CD8-positive, alpha-beta memory T cell (primary cell): ENCODE results near the gene PTPN9. TPM values are rescaled to one million over a fixed set of nuclear protein-coding genes. Genes with fewer than 3 reads are reported as not detected.

Experiments used
- CTCF ChIA-PET: fragments of 350-600 bp; sonication (Branson Sonifier 250); formaldehyde crosslinking; loops from one replicate; lab custom pipeline; 2021; ENCODE audit warnings: antibody characterized with exemption; lab: Charles Lee
- POLR2A ChIA-PET: fragments of 350-600 bp; sonication (Branson Sonifier 250); formaldehyde crosslinking; loops from one replicate; lab custom pipeline; 2021; ENCODE audit warnings: antibody characterized with exemption; lab: Charles Lee
- DNase-seq, 5 donors: peaks; one replicate each; pipeline versions ENCODE4 v3.0.0 to v3.0.0-alpha.2; 2020 to 2022; ENCODE audit warnings: mixed read lengths in 1 of 5
- H3K27ac ChIP-seq: one replicate; pipeline ENCODE4 v1.7.0; 2013; ENCODE audit warnings: low read depth, mild to moderate bottlenecking, low read length, moderate library complexity
- H3K27me3 ChIP-seq: 2 replicates; pipeline ENCODE4 v1.7.0; 2013; ENCODE audit warnings: low read length, mild to moderate bottlenecking; ENCODE audit not compliant: insufficient read depth, poor library complexity, severe bottlenecking
- H3K36me3 ChIP-seq: 2 replicates; pipeline ENCODE4 v1.7.0; 2013; ENCODE audit warnings: mild to moderate bottlenecking, low read length, moderate library complexity; ENCODE audit not compliant: insufficient read depth
- H3K4me1 ChIP-seq: 2 replicates; pipeline ENCODE4 v1.7.0; 2013; ENCODE audit warnings: mild to moderate bottlenecking, low read length, moderate library complexity; ENCODE audit not compliant: insufficient read depth
- H3K4me3 ChIP-seq: 2 replicates; pipeline ENCODE4 v1.7.0; 2013; ENCODE audit warnings: mild to moderate bottlenecking, low read length
- H3K9me3 ChIP-seq: 2 replicates; pipeline ENCODE4 v1.7.0; 2013; ENCODE audit warnings: mild to moderate bottlenecking, low read length
- H3K27ac Mint-ChIP-seq, 8 donors: one replicate each; pipeline ENCODE4 v1.8.0; 2020 to 2021; ENCODE audit warnings: mixed read lengths in 8 of 8, mild to moderate bottlenecking in 6 of 8, inconsistent platforms in 3 of 8, moderate library complexity in 3 of 8
- H3K27me3 Mint-ChIP-seq, 2 donors: one replicate each; pipeline ENCODE4 v1.8.0; 2020 to 2021; ENCODE audit warnings: mixed read lengths in 2 of 2, mild to moderate bottlenecking in 1 of 2, moderate library complexity in 1 of 2
- H3K36me3 Mint-ChIP-seq, 3 donors: one replicate each; pipeline ENCODE4 v1.8.0; 2020 to 2021; ENCODE audit warnings: mixed read lengths in 3 of 3, inconsistent platforms in 1 of 3, mild to moderate bottlenecking in 1 of 3
- H3K4me1 Mint-ChIP-seq, 3 donors: one replicate each; pipeline ENCODE4 v1.8.0; 2020 to 2021; ENCODE audit warnings: mixed read lengths in 3 of 3, inconsistent platforms in 1 of 3, mild to moderate bottlenecking in 1 of 3
- H3K4me3 Mint-ChIP-seq, 7 donors: one replicate each; pipeline ENCODE4 v1.8.0; 2020 to 2021; ENCODE audit warnings: mixed read lengths in 7 of 7, mild to moderate bottlenecking in 6 of 7, moderate library complexity in 4 of 7, inconsistent platforms in 2 of 7
- H3K9me3 Mint-ChIP-seq, 5 donors: one replicate each; pipeline ENCODE4 v1.8.0; 2020 to 2022; ENCODE audit warnings: mixed read lengths in 5 of 5, mild to moderate bottlenecking in 3 of 5, moderate library complexity in 2 of 5, inconsistent platforms in 1 of 5
- polyA plus RNA-seq: library from polyadenylated mRNA; unstranded; fragments of 300-500 nt; fragmentation: Illumina TruSeq; gene quantifications from one replicate; pipeline ENCODE4 v1.2.3, GENCODE V29; 2021
- total RNA-seq, 2 experiments: library from RNA; stranded (reverse); gene quantifications; one replicate each; pipeline ENCODE4 v1.2.3, GENCODE V29; 2021

The PTPN9 gene
- total RNA-seq (10 to 100 TPM; 22.0 to 22.3 TPM), polyA plus RNA-seq (34.1 TPM)

DNA sequence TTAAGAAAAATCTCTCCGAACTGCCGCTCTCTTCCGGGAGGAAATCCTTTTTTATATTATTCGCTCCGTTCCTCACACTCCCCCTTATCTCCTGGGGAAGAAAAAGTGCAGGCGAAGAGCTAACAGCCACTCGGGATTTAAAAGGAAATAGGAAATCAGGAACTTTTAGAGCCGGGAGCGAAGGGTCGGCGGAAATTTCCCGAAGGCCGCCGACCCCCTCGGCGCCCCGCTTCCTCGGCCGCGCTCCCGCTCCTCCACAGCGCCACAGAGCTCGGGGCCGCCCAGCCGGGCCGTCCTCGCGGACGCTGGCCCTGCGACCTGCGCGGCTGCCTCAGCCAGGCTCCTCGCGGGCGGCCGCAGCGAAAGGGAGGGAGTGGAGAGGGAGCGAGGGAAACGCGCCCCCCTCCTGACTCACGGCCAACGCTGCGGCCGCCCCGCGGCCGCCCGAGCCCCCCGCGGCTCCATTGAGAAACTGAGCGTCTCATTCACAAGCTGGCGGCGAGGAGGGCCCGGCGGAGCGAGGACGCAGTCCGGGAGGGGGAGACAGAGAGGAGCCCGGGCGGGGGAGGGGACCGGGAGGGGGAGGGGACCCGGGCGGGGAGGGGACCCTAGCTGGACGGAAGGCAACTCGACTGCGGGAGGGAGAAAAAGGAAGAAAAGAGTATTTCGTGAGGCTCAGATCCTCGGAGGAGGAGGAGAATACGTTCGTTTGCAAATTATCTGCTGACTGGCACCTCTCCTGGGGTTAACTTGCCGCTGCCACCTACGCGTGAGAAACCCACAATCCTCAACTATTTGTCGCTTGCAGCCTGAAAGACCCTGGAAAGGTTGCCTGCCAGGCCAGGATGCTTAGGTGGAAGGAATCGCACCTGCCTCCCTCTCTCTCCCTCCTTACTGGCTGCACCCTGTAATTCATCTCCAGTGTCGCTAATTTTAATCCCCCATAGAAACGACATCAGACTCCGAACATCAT lies at the start of gene PTPN9:
PTPN9 (minus strand) TSS at position 368 of the 973 bp plus-strand sequence. CDS start 539 bp downstream, outside the sequence.
- Mint-ChIP-seq H3K4me1 (peaks cover 22 to 27% (median 24%) of the 10 kb centered on the region in 3 donors), H3K36me3 (peaks cover 0 to 9% (median 0%) of the 10 kb centered on the region in 3 donors), H3K9me3 (no peaks in the 10 kb centered on the region), H3K27me3 (no peaks in the 10 kb centered on the region), H3K27ac (peak within 1 kb of the TSS; percentile 85 to 98 (median 95)), H3K4me3 (peak within 1 kb of the TSS; percentile 90 to 97 (median 95))
- CTCF ChIA-PET = interaction anchor here (0.7 to 1.5 kb wide), 8 partner anchors 10 to 126 kb away, joined by 3 to 7 read pairs (median 4); partner anchors contain the start of genes IMP3 and SNUPN
- H3K4me3 ChIP-seq = peak within 1 kb of the TSS; percentile 68
- no peaks in the 10 kb centered on the region for H3K9me3 ChIP-seq
- H3K27ac ChIP-seq = peak within 1 kb of the TSS; percentile 66
- peaks cover 6% of the 10 kb centered on the region for H3K4me1 ChIP-seq
- peak; percentile 52 to 80 (median 57) for DNase-seq
- POLR2A ChIA-PET = interaction anchor here (1.1 to 2.6 kb wide), 6 partner anchors 28 to 211 kb away, joined by 3 to 27 read pairs (median 8); partner anchors contain the start of genes IMP3, MAN2C1, SIN3A and SNUPN
- no peaks in the 10 kb centered on the region for H3K36me3 ChIP-seq
- no peaks in the 10 kb centered on the region for H3K27me3 ChIP-seq

DNA sequence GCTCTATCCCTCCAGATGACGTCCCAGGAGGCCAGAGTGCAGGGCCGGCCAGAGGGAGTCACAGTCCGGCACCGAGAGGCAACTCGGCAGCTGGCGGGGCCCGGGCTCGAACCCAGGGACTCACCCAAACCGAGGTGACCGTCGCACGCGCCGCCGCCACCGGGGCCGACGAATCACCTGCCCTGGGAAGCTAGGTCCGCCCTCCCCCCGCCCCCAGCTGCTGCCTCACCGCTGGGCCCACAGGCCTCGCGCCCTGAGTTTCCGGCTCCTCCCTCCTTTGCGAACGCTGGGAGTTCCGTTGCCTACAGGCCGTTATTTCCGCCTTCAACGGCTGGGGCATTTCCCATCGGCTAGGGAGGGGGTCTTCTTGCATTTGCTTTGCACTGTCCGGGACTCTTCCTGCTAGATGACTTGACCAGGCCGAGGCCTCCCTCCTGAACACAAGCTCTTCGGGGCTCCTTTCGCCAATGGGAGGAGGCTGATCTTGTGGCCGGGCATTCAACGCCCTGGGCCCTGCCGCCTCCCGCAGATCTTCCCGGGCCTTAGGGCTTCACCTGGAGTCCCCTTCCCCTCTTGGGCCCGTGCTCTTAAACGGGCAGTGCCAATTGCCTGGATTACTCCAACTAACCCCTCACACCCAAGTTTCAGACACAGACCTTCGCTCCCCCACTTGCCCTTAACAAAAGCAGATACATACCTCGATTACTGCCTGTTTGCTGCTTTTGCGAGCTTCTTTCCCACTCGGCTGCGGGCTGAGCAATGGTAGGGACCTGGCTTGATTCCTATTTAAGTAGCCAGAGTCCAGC lies 46.6 kb upstream of the PTPN9 start, which contains the start of gene SNUPN:
SNUPN (minus strand) TSS at position 184 of the 806 bp plus-strand sequence. CDS start 4,674 bp downstream, outside the sequence.
- Mint-ChIP-seq H3K27ac (peak within 1 kb of the TSS; percentile 96 to 100 (median 98)), H3K9me3 (no peaks in the 10 kb centered on the region), H3K4me1 (peaks cover 19 to 33% (median 28%) of the 10 kb centered on the region in 3 donors), H3K27me3 (no peaks in the 10 kb centered on the region), H3K36me3 (peaks cover 0 to 9% (median 1%) of the 10 kb centered on the region in 3 donors), H3K4me3 (peak within 1 kb of the TSS; percentile 89 to 97 (median 90))
- Histone ChIP-seq H3K27me3 (no peaks in the 10 kb centered on the region), H3K4me1 (peaks cover 24% of the 10 kb centered on the region), H3K36me3 (no peaks in the 10 kb centered on the region), H3K4me3 (peak within 1 kb of the TSS; percentile 78), H3K27ac (peak within 1 kb of the TSS; percentile 85), H3K9me3 (no peaks in the 10 kb centered on the region)
- peak; percentile 85 to 95 (median 87) for DNase-seq
- ChIA-PET POLR2A (interaction anchor here (0.7 to 2.8 kb wide), 9 partner anchors 12 to 257 kb away, joined by 3 to 51 read pairs (median 9); partner anchors contain the start of genes IMP3, MAN2C1, PTPN9 and SIN3A), CTCF (interaction anchor here (0.7 to 2.1 kb wide), 9 partner anchors 10 to 257 kb away, joined by 3 to 16 read pairs (median 5); partner anchors contain the start of genes IMP3, MAN2C1, PTPN9 and SNX33)

DNA sequence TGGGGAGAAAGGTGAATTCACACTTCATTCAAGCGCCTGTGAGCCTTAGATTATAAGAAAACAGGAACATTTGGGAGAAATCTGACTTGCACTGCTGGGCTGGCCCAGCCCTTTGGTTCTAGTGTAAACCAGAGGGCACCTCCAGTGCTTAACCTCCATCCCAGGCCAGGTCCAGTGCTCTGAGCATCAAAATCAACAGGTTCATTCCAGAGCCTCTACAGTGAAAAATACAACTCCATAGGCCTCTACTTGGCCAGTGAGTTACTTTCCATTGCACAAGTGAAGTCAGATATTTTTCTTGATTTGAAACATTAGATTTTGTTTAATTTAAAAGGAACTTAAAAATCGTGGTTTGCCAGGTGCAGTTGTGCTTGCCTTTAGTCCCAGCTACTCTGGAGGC lies 43.4 kb upstream of the PTPN9 start:
- Histone ChIP-seq H3K27ac (no peak overlapping the region), H3K36me3 (peaks cover 6% of the 10 kb centered on the region), H3K4me1 (peaks cover 31% of the 10 kb centered on the region), H3K27me3 (no peaks in the 10 kb centered on the region), H3K9me3 (no peaks in the 10 kb centered on the region), H3K4me3 (no peak overlapping the region)
- H3K4me1 Mint-ChIP-seq = peaks cover 26 to 41% (median 40%) of the 10 kb centered on the region in 3 donors
- peak overlapping the region in 3 of 7 donors; percentile 33 to 40 (median 38) for H3K4me3 Mint-ChIP-seq
- H3K36me3 Mint-ChIP-seq = peaks cover 0 to 35% (median 1%) of the 10 kb centered on the region in 3 donors
- H3K27me3 Mint-ChIP-seq = no peaks in the 10 kb centered on the region
- DNase-seq = no peak
- no peaks in the 10 kb centered on the region for H3K9me3 Mint-ChIP-seq
- H3K27ac Mint-ChIP-seq = peak overlapping the region; percentile 29 to 83 (median 56)
- ChIA-PET CTCF (no interaction called here), POLR2A (no interaction called here)

DNA sequence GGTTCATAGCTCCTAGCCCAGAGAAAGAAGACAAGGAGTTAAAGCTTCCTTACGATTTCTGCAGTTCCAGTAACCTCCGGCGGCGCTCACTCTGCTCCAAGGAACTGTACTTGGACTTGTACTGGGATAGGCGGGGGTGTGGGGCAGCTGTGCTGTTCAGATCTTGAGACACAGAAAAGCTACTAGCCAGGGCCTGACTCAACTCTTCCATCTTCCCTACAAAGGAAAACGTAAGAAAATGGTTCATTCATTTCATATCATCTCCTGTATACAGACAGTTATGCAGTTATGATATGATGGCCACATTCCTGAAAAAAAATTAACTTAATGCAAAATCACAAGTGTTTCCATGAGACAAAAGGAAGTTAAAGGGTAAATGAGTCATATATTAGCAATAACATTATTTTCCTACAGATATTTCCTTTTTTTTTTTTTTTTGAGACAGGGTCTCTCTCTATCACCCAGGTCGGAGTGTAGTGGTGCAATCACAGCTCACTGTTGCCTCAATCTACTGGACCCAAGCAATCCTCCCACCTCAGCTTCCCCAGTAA lies 41.8 kb upstream of the PTPN9 start:
- H3K27ac ChIP-seq = no peak overlapping the region
- no peak for DNase-seq
- peaks cover 22% of the 10 kb centered on the region for H3K4me1 ChIP-seq
- CTCF ChIA-PET = no interaction called here
- peak overlapping the region; percentile 32 to 96 (median 62) for H3K27ac Mint-ChIP-seq
- no peaks in the 10 kb centered on the region for H3K27me3 ChIP-seq
- H3K9me3 ChIP-seq = no peaks in the 10 kb centered on the region
- no peaks in the 10 kb centered on the region for H3K9me3 Mint-ChIP-seq
- H3K36me3 Mint-ChIP-seq = peaks cover 0 to 47% (median 10%) of the 10 kb centered on the region in 3 donors
- peaks cover 20 to 34% (median 33%) of the 10 kb centered on the region in 3 donors for H3K4me1 Mint-ChIP-seq
- POLR2A ChIA-PET = interaction anchor here (0.6 to 1.2 kb wide), 2 partner anchors 16 to 19 kb away, joined by 3 to 7 read pairs; partner anchors contain the start of gene IMP3
- peak overlapping the region in 3 of 7 donors; percentile 33 to 42 (median 36) for H3K4me3 Mint-ChIP-seq
- H3K27me3 Mint-ChIP-seq = no peaks in the 10 kb centered on the region
- H3K36me3 ChIP-seq = peaks cover 17% of the 10 kb centered on the region
- H3K4me3 ChIP-seq = no peak overlapping the region

DNA sequence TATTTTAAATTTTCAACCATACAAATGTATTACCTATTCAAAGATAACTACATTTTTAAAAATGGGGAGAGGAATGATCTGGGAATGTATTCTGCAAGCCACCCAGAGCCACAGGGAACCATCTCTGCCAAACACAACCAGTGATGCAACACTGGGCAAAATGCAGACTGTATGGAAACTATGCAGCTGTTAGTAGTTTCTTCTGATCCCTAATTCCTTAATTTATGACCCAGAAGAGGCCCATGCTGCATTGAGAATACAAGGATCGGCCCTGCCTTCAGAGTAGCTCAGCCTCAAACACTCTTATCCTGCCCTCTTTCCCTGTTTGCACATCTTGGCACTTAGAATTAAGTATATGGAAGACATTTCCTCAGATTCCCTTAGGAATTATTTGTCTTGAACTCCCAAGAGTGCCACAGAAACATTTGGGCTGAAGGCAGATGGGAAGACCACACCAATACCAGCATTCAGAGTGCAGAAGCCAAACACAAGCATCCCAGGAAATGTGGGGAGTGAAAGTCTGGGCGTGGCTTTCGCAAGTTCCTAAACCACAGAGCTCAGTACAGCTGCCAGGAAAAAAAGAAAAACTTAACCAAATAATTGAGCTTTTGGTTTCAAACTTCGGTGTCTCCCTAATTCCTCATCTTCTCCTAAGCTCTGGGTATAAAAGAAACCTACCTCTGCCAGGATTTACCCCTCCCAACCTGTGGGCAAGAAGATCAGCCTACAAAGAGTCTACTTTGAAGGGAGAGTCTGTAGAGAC lies 41.1 kb upstream of the PTPN9 start:
- Mint-ChIP-seq H3K4me1 (peaks cover 19 to 33% (median 31%) of the 10 kb centered on the region in 3 donors), H3K27ac (peak overlapping the region in 6 of 8 donors; percentile 27 to 96 (median 79))
- POLR2A ChIA-PET = interaction anchor here (1.2 kb wide), 1 partner anchor 19 kb away, joined by 3 read pairs; the partner anchor contains the start of gene IMP3

DNA sequence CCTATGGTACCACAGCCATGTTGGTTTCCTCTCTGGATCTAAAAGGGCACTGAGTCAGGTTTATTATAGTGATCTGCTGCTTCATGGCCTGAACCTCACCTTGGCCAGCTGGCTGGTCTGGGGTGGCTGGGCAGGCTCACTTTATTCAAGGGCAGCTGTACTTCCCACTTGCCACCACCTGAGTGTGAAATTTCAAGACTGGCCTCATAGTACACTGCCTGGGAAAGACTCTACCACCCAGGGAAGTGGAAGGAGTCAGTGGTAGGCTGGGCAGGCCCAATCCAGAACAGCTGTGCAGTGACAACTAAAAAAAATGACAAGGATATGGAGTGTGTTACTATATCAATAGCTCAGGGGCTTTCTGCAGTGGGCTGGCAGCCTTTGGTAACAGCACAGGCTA lies 37.7 kb upstream of the PTPN9 start:
- CTCF ChIA-PET = no interaction called here
- peaks cover 17% of the 10 kb centered on the region for H3K36me3 ChIP-seq
- peaks cover 8 to 70% (median 23%) of the 10 kb centered on the region in 3 donors for H3K36me3 Mint-ChIP-seq
- no peak overlapping the region for H3K4me3 Mint-ChIP-seq
- no peaks in the 10 kb centered on the region for H3K9me3 Mint-ChIP-seq
- no peaks in the 10 kb centered on the region for H3K27me3 ChIP-seq
- no peak overlapping the region for H3K4me3 ChIP-seq
- no peaks in the 10 kb centered on the region for H3K27me3 Mint-ChIP-seq
- no peak overlapping the region for H3K27ac ChIP-seq
- H3K4me1 Mint-ChIP-seq = peaks cover 17 to 21% (median 20%) of the 10 kb centered on the region in 3 donors
- H3K4me1 ChIP-seq = peaks cover 14% of the 10 kb centered on the region
- POLR2A ChIA-PET = interaction anchor here (0.9 kb wide), 1 partner anchor 10 kb away, joined by 3 read pairs; no protein-coding TSS in a partner anchor
- H3K9me3 ChIP-seq = no peaks in the 10 kb centered on the region
- no peak for DNase-seq
- peak overlapping the region in 3 of 8 donors; percentile 20 to 47 (median 42) for H3K27ac Mint-ChIP-seq

More for the DNA sequence above, 41.1 kb upstream of the PTPN9 start:
- Histone ChIP-seq H3K9me3 (no peaks in the 10 kb centered on the region), H3K27me3 (no peaks in the 10 kb centered on the region), H3K36me3 (peaks cover 17% of the 10 kb centered on the region), H3K27ac (no peak overlapping the region), H3K4me1 (peaks cover 22% of the 10 kb centered on the region), H3K4me3 (no peak overlapping the region)
- CTCF ChIA-PET = interaction anchor here (1.0 kb wide), 1 partner anchor 41 kb away, joined by 3 read pairs; the partner anchor contains the start of gene PTPN9
- DNase-seq = no peak
- Mint-ChIP-seq H3K4me3 (peak overlapping the region in 6 of 7 donors; percentile 33 to 43 (median 40)), H3K9me3 (no peaks in the 10 kb centered on the region), H3K36me3 (peaks cover 0 to 48% (median 12%) of the 10 kb centered on the region in 3 donors), H3K27me3 (no peaks in the 10 kb centered on the region)
